IPS DF 4.7 (cell line): ENCODE data around the gene GC.
"Not testable (repeated sequence)": the region's sequence is repeated elsewhere in the genome, so short reads cannot be mapped to it uniquely, and the experiment has no call there.

Experiments
- DNase-seq: peaks from one replicate; pipeline ENCODE4 v3.0.0-alpha.2; 2013; ENCODE audit warnings: low spot score; ENCODE audit errors: extremely low read depth

Gene GC

GRCh38 chr4:71768123-71768522 is 15.8 kb downstream of the GC start:
- DNase-seq, result no peak

- DNase-seq, result peak; percentile 56
Observed at GRCh38 chr4:71765821-71766383, 18.0 kb downstream of the GC start.

- no peak for DNase-seq
Observed at GRCh38 chr4:71765350-71765749, 18.5 kb downstream of the GC start.

GRCh38 chr4:71752383-71753042 is 31.4 kb downstream of the GC start:
- no peak for DNase-seq

GRCh38 chr4:71749008-71749594 is 34.8 kb downstream of the GC start:
- DNase-seq, result no peak

GRCh38 chr4:71746379-71746778 is 37.5 kb downstream of the GC start:
- DNase-seq, result no peak

GRCh38 chr4:71738782-71739181 is 45.1 kb downstream of the GC start:
- DNase-seq, result not testable (repeated sequence)

GRCh38 chr4:71732706-71733105 is 51.2 kb downstream of the GC start:
- no peak for DNase-seq

GRCh38 chr4:71732066-71732465 is 51.8 kb downstream of the GC start:
- DNase-seq, result no peak

GRCh38 chr4:71729856-71730255 is 54.0 kb downstream of the GC start:
- DNase-seq, result no peak

GRCh38 chr4:71713611-71714203 is 70.2 kb downstream of the GC start:
- no peak for DNase-seq

GRCh38 chr4:71711985-71712348 is 71.9 kb downstream of the GC start:
- no peak for DNase-seq

- DNase-seq, result no peak
Observed at GRCh38 chr4:71711044-71711984, 72.6 kb downstream of the GC start.

GRCh38 chr4:71709961-71710360 is 73.9 kb downstream of the GC start:
- DNase-seq, result no peak

GRCh38 chr4:71698141-71698540 is 85.7 kb downstream of the GC start:
- no peak for DNase-seq

GRCh38 chr4:71697031-71697430 is 86.8 kb downstream of the GC start:
- no peak for DNase-seq

- DNase-seq, result no peak
Observed at GRCh38 chr4:71694961-71695360, 88.9 kb downstream of the GC start.

- no peak for DNase-seq
Observed at GRCh38 chr4:71692963-71693362, 90.9 kb downstream of the GC start.

- no peak for DNase-seq
Observed at GRCh38 chr4:71692198-71692597, 91.7 kb downstream of the GC start.
